IgD-negative memory B cell (primary cell): ENCODE data around the gene CEACAM3. TPM values are rescaled to one million over a fixed set of nuclear protein-coding genes. Genes with fewer than 3 reads are reported as not detected.
"Not testable (repeated sequence)": the region's sequence is repeated elsewhere in the genome, so short reads cannot be mapped to it uniquely, and the experiment has no call there.

ENCODE experiments used
- H3K27ac Mint-ChIP-seq, 3 donors: one replicate each; pipeline ENCODE4 v1.8.0; 2020 to 2022; ENCODE audit warnings: mild to moderate bottlenecking in 3 of 3, mixed read lengths in 3 of 3, moderate library complexity in 1 of 3
- H3K27me3 Mint-ChIP-seq: one replicate; pipeline ENCODE4 v1.8.0; 2021; ENCODE audit warnings: mixed read lengths
- H3K36me3 Mint-ChIP-seq: one replicate; pipeline ENCODE4 v1.8.0; 2020; ENCODE audit warnings: mild to moderate bottlenecking, mixed read lengths
- H3K4me1 Mint-ChIP-seq, 3 donors: one replicate each; pipeline ENCODE4 v1.8.0; 2020 to 2022; ENCODE audit warnings: mixed read lengths in 3 of 3, mild to moderate bottlenecking in 1 of 3
- H3K4me3 Mint-ChIP-seq, 4 donors: one replicate each; pipeline ENCODE4 v1.8.0; 2020 to 2022; ENCODE audit warnings: mild to moderate bottlenecking in 4 of 4, mixed read lengths in 4 of 4, moderate library complexity in 3 of 4
- H3K9me3 Mint-ChIP-seq, 3 donors: one replicate each; pipeline ENCODE4 v1.8.0; 2020 to 2021; ENCODE audit warnings: mixed read lengths in 3 of 3, mild to moderate bottlenecking in 1 of 3
- polyA plus RNA-seq: library from polyadenylated mRNA; unstranded; fragments of 300-500 nt; fragmentation: Illumina TruSeq; gene quantifications from one replicate; pipeline ENCODE4 v1.2.3, GENCODE V29; 2021

Gene CEACAM3
- polyA plus RNA-seq, 1 donor from 2014 or later, result not detected

DNA sequence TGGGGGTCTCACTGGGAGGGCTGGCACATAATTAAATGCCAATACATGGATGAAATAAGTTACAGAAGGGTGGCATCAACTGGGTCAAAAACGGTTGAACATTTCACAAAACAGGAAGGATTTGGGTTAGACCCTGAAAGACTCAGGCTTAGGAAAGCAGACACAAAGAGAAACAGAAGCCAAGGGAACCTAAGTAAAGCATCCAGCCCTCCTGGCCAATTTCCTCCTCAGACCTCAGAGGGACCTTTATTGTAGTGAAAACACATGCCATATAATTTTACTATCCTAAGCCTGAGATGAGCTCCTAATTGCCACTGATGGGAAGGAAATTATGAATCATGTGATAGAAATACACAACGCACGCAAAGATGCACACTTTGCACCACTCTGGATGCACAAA lies 12.1 kb upstream of the CEACAM3 start:
- H3K4me3 Mint-ChIP-seq, result peak overlapping the region in 1 of 4 donors; percentile 39
- no peaks in the 10 kb centered on the region for H3K9me3 Mint-ChIP-seq
- peaks cover 10 to 20% (median 19%) of the 10 kb centered on the region in 3 donors for H3K4me1 Mint-ChIP-seq
- H3K27ac Mint-ChIP-seq, result no peak overlapping the region
- no peaks in the 10 kb centered on the region for H3K36me3 Mint-ChIP-seq
- peaks cover 27% of the 10 kb centered on the region for H3K27me3 Mint-ChIP-seq

DNA sequence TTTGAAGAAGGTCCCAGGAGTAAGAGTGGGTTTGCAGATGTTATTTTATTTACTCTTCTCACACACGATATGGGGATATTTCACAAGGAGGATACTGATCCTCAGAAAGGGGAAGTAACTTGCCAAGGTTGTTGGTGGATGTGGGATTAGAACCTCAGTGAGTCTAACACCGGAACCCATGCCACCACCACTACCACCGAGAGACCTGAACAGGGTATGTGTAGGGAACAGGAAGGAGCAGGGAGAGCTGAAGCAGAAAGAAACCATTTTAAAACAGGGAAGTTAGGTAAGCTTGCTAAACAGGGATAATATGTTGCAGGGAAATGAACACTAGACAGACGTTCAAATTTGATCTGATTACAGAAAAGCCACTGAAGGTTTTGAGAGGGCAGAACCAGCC lies 11.6 kb upstream of the CEACAM3 start:
- H3K4me1 Mint-ChIP-seq, result peaks cover 10 to 20% (median 19%) of the 10 kb centered on the region in 3 donors
- H3K36me3 Mint-ChIP-seq, result no peaks in the 10 kb centered on the region
- no peaks in the 10 kb centered on the region for H3K9me3 Mint-ChIP-seq
- H3K27me3 Mint-ChIP-seq, result peaks cover 27% of the 10 kb centered on the region
- H3K27ac Mint-ChIP-seq, result no peak overlapping the region
- peak overlapping the region in 3 of 4 donors; percentile 6 to 78 (median 56) for H3K4me3 Mint-ChIP-seq

DNA sequence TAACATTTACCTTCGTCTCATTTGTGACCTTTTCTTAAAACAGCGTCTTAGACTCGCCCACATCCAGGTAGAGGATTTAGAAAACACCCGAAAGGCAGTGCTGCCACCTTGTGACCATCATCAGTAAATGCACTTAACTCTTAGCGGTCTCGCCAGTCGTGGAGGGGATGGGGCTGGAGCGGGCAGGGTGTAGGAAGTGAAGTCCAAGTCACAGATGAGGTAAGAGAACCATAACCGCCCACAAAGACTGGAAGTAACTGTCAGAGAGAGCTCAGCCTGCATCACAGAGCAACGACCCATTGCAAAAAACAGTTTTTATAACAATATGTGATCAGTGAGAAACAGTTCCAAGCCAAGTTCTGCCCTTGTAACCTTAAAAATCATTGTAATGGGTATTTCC lies 10.7 kb upstream of the CEACAM3 start:
- Mint-ChIP-seq H3K27me3 (peaks cover 29% of the 10 kb centered on the region), H3K4me3 (peak overlapping the region in 2 of 4 donors; percentile 6 to 56), H3K4me1 (peaks cover 10 to 20% (median 19%) of the 10 kb centered on the region in 3 donors), H3K36me3 (no peaks in the 10 kb centered on the region), H3K9me3 (no peaks in the 10 kb centered on the region), H3K27ac (no peak overlapping the region)

DNA sequence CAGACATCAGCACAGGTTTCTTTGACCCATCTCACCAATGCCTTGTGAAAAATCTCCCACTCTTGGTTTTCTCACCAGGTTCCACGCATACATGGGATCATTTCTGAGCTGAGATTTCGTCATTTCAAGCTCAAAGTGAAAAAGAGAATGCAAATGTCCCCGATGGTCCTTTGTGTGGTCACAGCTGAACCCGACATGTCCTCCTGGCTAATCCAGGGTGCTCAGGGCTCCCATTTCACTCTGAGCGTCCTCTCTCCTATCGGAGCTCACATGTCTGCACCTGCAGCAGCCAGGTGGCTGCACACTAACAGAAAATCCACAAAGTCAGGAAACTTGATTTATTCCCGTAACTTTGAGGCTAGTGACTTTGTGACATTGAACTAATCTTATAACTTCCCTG lies 9.3 kb upstream of the CEACAM3 start:
- H3K36me3 Mint-ChIP-seq, result no peaks in the 10 kb centered on the region
- H3K4me3 Mint-ChIP-seq, result no peak overlapping the region
- H3K4me1 Mint-ChIP-seq, result peaks cover 10 to 20% (median 19%) of the 10 kb centered on the region in 3 donors
- H3K9me3 Mint-ChIP-seq, result no peaks in the 10 kb centered on the region
- H3K27me3 Mint-ChIP-seq, result peaks cover 31% of the 10 kb centered on the region
- no peak overlapping the region for H3K27ac Mint-ChIP-seq

DNA sequence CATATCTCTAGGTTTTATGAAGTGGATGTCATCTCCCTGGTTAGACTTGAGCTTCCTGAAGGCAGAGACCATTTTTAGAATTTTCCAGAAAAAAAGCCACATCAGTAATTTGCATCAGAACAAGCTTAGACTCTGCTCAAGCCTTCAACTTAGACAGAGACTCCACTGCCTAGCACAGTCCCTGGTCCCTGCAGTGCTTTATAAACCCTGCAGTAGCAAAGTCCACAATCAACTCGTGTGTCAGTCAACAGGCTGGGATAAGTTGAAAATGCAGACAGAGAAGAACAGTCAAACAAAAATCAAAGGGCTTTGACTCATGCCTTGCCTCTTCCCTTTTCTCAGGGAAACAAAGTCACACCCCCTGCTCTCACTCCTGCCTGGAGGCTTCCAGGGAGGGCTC lies 7.9 kb upstream of the CEACAM3 start:
- Mint-ChIP-seq H3K27me3 (peaks cover 36% of the 10 kb centered on the region), H3K4me1 (peaks cover 15 to 20% (median 17%) of the 10 kb centered on the region in 3 donors)
- H3K36me3 Mint-ChIP-seq, H3K27ac Mint-ChIP-seq, H3K4me3 Mint-ChIP-seq, H3K9me3 Mint-ChIP-seq: not testable (repeated sequence)

DNA sequence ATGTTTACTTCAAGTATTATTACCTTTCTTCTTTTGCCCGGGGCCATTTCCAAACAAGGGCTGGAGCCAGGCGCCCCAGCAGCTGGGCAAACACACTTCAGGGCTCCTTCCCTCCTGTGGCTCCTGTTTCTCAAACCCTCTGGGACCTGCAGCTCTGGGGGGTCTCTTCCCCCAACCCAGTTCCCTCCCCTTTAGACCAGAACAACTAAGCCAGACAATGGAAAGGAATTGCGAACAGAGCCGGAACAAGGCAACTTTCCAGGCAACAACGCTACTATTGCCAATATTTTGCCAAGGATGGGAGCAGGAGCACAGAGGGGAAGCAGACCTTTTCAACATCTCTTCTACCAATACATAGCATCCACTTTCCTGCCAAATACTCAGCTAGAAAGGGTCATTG lies 7.3 kb upstream of the CEACAM3 start:
- not testable (repeated sequence) for H3K4me3 Mint-ChIP-seq, H3K27ac Mint-ChIP-seq, H3K36me3 Mint-ChIP-seq, H3K9me3 Mint-ChIP-seq
- Mint-ChIP-seq H3K27me3 (peaks cover 36% of the 10 kb centered on the region), H3K4me1 (peaks cover 15 to 17% (median 16%) of the 10 kb centered on the region in 3 donors)

DNA sequence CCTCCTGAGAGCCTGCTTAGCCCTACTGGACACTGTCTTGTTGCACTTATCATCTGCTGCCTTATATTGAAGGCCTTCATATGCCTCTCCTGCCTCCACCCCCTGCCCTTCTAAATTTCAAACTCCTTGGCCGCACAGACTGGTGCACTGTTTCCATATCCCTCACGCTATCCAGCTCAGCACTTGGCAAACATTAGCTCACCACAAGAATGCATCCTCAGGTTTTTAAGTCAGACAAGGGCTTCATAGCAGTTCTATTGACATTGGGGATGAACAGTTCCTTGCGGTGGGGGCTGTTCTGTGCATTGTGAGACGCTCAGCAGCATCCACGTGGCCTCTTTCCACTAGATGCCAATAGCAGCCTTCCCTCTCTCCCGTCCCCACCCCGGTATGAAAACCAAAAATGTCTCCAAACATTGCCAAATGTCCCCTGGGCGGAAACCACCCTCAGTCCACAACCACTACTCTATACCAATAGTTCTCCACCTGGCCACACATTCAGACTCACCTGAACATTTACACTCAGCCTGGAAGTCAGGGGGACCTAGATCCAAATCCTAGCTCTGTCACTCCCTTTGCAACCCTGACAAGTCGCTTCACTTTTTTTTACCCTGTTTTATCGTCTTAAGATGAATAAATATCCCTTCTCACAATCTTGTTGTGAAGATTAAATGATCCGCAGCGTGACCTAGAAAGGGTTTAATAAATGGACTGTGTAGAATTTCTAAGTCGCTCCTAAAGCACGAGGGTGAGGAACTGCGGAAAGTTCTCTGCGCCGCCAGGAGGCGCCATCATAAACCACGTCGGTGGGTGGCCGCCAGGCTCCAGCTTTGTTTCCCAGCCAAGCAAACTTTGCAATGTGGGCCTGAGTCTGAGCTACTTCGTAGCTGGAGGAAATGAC lies 3.6 kb upstream of the CEACAM3 start:
- peaks cover 18% of the 10 kb centered on the region for H3K27me3 Mint-ChIP-seq
- H3K36me3 Mint-ChIP-seq, result no peaks in the 10 kb centered on the region
- H3K27ac Mint-ChIP-seq, result no peak overlapping the region
- H3K9me3 Mint-ChIP-seq, result no peaks in the 10 kb centered on the region
- no peak overlapping the region for H3K4me3 Mint-ChIP-seq
- H3K4me1 Mint-ChIP-seq, result peaks cover 3 to 11% (median 4%) of the 10 kb centered on the region in 3 donors

DNA sequence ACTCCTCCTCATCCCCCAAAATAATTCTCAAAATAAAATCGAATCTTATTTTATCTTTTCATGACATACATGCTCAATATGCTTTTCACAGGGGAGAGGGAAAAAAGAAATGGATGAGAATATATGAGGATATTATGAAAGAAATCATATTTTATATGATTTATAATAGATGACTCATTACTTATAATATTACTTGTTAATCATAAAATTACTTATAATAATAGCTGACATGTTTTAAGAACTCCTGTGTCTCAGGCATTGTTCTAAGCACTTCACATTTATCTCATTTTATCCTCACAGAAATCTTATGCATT lies 3.0 kb upstream of the CEACAM3 start:
- Mint-ChIP-seq H3K36me3 (no peaks in the 10 kb centered on the region), H3K9me3 (no peaks in the 10 kb centered on the region), H3K27me3 (peaks cover 18% of the 10 kb centered on the region), H3K4me1 (peaks cover 3 to 11% (median 4%) of the 10 kb centered on the region in 3 donors), H3K27ac (no peak overlapping the region), H3K4me3 (no peak overlapping the region)

DNA sequence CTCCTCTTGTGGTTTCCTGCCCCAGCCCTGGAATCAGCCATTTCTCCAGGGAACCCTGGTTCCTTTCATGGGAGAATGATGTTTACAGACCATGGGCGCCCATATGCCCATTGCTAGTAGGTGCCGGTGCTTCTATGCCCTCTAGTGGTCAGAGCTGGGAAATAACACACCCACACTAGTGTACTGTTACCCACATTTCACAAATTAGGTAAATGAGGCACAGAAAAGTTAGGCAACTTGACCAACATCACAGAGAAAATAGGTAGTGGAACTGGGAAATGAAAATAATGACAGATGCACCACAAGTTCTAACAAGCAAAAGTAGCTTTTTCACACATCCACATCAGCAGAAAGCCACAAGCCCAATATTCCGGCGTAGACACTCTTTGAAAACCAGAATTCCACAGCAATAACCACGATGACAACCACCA lies 1.3 kb upstream of the CEACAM3 start:
- Mint-ChIP-seq H3K4me3 (no peak overlapping the region), H3K27ac (no peak overlapping the region), H3K27me3 (peaks cover 16% of the 10 kb centered on the region)

DNA sequence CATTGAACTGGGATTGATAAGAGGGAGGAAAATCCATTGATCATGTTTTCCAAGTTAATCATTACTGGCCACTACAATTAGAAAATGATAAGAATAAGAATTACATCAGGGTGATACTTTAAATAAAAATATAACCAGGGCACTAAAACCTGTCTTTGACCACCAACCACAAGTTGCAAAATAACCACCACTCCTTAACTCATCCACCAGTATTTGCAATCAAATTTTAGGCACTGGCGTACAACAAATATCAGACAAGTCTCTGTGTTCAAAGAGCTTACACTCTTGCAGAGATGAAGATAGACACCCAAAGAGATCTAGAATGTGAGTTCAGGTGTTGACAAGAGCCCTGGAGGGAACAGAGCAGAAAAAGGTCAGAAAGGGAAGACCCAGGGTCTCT lies 514 bp downstream of the CEACAM3 start:
- H3K4me1 Mint-ChIP-seq, result peaks cover 8 to 16% (median 11%) of the 10 kb centered on the region in 3 donors
- peaks cover 13% of the 10 kb centered on the region for H3K27me3 Mint-ChIP-seq
- peaks cover 3% of the 10 kb centered on the region for H3K36me3 Mint-ChIP-seq
- H3K27ac Mint-ChIP-seq, result no peak overlapping the region
- no peak overlapping the region for H3K4me3 Mint-ChIP-seq
- no peaks in the 10 kb centered on the region for H3K9me3 Mint-ChIP-seq

More for the DNA sequence above, 1.3 kb upstream of the CEACAM3 start:
- Mint-ChIP-seq H3K36me3 (no peaks in the 10 kb centered on the region), H3K9me3 (no peaks in the 10 kb centered on the region), H3K4me1 (peaks cover 3 to 11% (median 4%) of the 10 kb centered on the region in 3 donors)

DNA sequence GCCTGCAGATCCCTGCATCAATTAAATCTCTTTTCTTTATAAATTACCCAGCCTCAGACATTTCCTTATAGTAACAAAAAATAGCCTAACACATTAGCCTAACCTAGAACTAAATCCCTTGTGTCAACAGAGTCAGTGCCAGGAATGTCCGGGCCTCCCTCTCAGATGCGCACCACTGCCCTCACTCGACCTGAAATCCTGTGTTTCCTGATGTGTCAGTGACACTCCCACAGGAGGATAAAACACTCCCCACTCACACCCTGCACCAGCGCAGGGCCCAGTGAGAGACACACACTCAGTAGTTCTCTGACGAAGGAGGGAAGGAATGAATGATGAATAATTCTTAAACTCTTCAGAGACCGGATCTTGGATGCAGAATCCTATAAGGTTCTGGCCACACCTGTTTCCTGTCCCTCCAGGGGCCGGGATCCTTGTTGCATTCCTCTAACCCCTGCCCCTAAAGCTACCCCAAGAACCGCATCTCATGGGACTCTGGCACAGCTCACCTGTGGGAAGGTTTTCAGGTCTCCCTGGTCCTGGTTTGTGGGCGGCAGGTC lies 3.1 kb downstream of the CEACAM3 start:
- peaks cover 4% of the 10 kb centered on the region for H3K27me3 Mint-ChIP-seq
- H3K9me3 Mint-ChIP-seq, result no peaks in the 10 kb centered on the region
- H3K4me3 Mint-ChIP-seq, result no peak overlapping the region
- no peak overlapping the region for H3K27ac Mint-ChIP-seq
- H3K4me1 Mint-ChIP-seq, result peaks cover 23 to 30% (median 30%) of the 10 kb centered on the region in 3 donors
- H3K36me3 Mint-ChIP-seq, result peaks cover 3% of the 10 kb centered on the region

DNA sequence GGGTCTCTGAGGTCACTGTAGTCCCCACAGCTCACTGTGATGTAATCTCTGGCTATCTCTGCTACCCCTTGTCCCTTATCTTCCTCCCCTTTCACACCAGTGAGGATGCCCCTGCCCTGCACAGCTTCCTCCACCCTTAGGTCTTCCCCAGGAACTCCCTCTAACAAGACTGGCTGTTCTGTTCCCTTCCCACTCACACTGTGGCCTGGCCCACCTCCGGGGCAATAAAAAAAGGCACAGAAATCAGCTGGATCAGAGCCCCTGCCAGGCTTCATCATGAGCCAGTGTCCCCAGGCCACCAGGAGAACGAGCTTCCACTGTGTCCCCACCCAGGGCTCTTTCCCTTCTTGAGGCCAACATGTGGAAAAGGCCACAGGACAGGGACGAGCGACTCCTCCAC lies 4.6 kb downstream of the CEACAM3 start:
- peak overlapping the region in 1 of 4 donors; percentile 8 for H3K4me3 Mint-ChIP-seq
- H3K36me3 Mint-ChIP-seq, result peaks cover 3% of the 10 kb centered on the region
- peaks cover 1% of the 10 kb centered on the region for H3K27me3 Mint-ChIP-seq
- no peak overlapping the region for H3K27ac Mint-ChIP-seq
- peaks cover 30 to 33% (median 33%) of the 10 kb centered on the region in 3 donors for H3K4me1 Mint-ChIP-seq
- no peaks in the 10 kb centered on the region for H3K9me3 Mint-ChIP-seq

DNA sequence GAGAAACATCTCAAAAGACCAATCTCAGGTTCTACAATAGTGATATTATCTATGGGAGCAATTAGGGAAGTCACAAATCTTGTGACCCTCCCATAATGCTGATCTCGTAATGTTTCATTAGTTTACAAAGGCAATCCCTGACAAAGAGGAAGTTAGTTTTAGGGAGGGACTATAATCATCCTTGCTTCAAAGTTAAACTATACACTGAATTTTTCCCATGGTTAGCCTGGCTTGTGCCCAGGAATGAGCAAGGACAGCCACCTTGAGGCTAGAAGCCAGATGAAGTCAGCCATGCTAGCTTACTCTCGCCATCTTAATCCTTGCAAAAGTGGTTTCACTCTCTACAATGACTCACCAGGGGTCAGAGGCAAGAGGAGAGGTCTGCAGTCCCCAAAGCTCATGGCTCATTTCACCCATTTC lies 5.4 kb downstream of the CEACAM3 start:
- peaks cover 30 to 33% (median 33%) of the 10 kb centered on the region in 3 donors for H3K4me1 Mint-ChIP-seq
- H3K4me3 Mint-ChIP-seq, result peak overlapping the region; percentile 8 to 63 (median 59)
- no peaks in the 10 kb centered on the region for H3K27me3 Mint-ChIP-seq
- H3K27ac Mint-ChIP-seq, result peak overlapping the region; percentile 37 to 89 (median 43)
- no peaks in the 10 kb centered on the region for H3K9me3 Mint-ChIP-seq
- H3K36me3 Mint-ChIP-seq, result peaks cover 3% of the 10 kb centered on the region

DNA sequence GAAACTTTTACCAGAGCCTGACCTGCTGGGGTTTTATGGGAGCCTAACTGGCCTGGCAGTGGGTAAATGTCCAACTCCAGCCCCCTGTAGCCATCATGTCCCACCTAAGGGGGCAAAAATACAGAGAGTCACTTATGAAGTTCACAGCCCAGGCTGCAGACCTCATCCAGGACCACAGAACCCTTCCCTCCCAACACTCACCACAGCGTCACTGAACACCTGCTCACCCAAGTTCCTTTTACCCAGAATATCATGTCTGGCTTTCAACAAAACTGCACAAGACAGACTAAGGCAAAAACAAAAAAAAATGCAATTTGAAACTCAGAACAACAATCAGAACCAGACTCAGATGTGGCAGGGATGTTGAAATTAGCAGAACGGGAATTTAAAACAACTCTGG lies 6.4 kb downstream of the CEACAM3 start:
- H3K9me3 Mint-ChIP-seq, result no peaks in the 10 kb centered on the region
- H3K27ac Mint-ChIP-seq, result peak overlapping the region; percentile 1 to 84 (median 37)
- no peaks in the 10 kb centered on the region for H3K27me3 Mint-ChIP-seq
- peak overlapping the region in 3 of 4 donors; percentile 8 to 49 (median 42) for H3K4me3 Mint-ChIP-seq
- peaks cover 3% of the 10 kb centered on the region for H3K36me3 Mint-ChIP-seq
- peaks cover 33% of the 10 kb centered on the region in 3 donors for H3K4me1 Mint-ChIP-seq

DNA sequence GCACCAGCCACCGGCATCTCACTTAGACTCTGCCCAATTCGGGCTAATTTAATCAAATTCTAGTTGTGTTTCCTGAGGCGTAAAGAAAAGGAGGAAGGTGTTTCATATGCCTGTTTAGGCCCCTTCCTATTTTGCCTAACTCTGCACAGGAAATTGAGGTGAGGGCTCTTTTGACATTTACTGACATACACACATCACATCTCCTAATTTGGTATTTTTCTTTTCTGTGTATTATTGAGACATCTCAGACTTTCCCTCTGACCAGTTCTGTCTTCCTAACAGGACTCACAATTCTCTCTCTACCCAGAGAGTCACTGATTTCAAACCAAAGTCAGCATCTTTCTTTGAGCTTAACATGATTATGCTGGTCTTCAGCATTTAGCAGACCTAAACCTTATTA lies 7.9 kb downstream of the CEACAM3 start:
- Mint-ChIP-seq H3K27me3 (no peaks in the 10 kb centered on the region), H3K36me3 (peaks cover 3% of the 10 kb centered on the region), H3K27ac (peak overlapping the region in 2 of 3 donors; percentile 56 to 92), H3K4me1 (peaks cover 33 to 34% (median 33%) of the 10 kb centered on the region in 3 donors), H3K9me3 (no peaks in the 10 kb centered on the region), H3K4me3 (peak overlapping the region in 3 of 4 donors; percentile 19 to 73 (median 58))
